ENCODE results near the gene MSLN. TPM values are rescaled to one million over a fixed set of nuclear protein-coding genes. Genes with fewer than 3 reads are reported as not detected.

Gene MSLN
- total RNA-seq, 1 donor from 2014 or later: not detected

DNA sequence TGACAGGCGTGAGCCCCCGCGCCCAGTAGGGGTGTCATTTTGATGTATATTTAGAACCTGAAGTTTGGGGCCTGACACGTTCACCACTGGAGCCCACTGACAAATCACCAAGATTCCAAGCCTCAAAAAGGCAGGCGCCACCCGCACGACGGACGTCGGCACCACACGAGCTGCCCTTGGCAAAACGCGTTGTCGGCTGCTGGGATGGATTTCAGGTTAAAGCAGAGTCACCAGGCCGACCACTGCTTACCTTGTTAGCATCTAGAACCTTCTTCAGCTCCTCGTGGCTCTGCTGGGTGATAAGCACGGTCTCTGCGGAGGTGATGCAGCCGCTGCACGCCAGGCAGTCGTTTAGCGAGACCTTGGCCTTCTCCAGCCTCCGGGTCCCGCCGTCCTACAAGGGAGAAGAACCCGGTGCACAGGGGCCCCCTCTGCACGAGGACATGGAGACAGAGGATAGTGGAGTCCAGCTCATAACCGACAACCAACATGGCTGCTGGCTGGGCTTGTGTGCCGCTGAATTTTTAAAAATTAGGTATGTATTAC is 23.5 kb upstream of the MSLN start:
- peaks cover 32% of the 10 kb centered on the region for H3K4me1 Mint-ChIP-seq
- peaks cover 52% of the 10 kb centered on the region for H3K36me3 Mint-ChIP-seq (ENCODE audit: low read depth)
- ATAC-seq (ENCODE audit: low read depth): no peak
- TF ChIP-seq, protein P1, sequence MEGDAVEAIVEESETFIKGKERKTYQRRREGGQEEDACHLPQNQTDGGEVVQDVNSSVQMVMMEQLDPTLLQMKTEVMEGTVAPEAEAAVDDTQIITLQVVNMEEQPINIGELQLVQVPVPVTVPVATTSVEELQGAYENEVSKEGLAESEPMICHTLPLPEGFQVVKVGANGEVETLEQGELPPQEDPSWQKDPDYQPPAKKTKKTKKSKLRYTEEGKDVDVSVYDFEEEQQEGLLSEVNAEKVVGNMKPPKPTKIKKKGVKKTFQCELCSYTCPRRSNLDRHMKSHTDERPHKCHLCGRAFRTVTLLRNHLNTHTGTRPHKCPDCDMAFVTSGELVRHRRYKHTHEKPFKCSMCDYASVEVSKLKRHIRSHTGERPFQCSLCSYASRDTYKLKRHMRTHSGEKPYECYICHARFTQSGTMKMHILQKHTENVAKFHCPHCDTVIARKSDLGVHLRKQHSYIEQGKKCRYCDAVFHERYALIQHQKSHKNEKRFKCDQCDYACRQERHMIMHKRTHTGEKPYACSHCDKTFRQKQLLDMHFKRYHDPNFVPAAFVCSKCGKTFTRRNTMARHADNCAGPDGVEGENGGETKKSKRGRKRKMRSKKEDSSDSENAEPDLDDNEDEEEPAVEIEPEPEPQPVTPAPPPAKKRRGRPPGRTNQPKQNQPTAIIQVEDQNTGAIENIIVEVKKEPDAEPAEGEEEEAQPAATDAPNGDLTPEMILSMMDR (IDR thresholded peaks at IDR 0.05): no peak
- H3K27me3 Mint-ChIP-seq: no peaks in the 10 kb centered on the region
- no peak overlapping the region for H3K27ac Mint-ChIP-seq
- ChIA-PET CTCF (interaction anchor here (1.0 kb wide), 1 partner anchor 25 kb away, joined by 4 read pairs; no protein-coding TSS in a partner anchor), POLR2A (interaction anchor here (0.7 to 3.7 kb wide), 4 partner anchors 9 to 15 kb away, joined by 3 to 31 read pairs (median 4); partner anchors contain the start of genes ANTKMT and CCDC78)
- H3K4me3 Mint-ChIP-seq: peak overlapping the region; percentile 38
- no peak for DNase-seq
- H3K9me3 Mint-ChIP-seq: no peaks in the 10 kb centered on the region
- intact Hi-C loops (cut with micrococcal nuclease): no loop called here

DNA sequence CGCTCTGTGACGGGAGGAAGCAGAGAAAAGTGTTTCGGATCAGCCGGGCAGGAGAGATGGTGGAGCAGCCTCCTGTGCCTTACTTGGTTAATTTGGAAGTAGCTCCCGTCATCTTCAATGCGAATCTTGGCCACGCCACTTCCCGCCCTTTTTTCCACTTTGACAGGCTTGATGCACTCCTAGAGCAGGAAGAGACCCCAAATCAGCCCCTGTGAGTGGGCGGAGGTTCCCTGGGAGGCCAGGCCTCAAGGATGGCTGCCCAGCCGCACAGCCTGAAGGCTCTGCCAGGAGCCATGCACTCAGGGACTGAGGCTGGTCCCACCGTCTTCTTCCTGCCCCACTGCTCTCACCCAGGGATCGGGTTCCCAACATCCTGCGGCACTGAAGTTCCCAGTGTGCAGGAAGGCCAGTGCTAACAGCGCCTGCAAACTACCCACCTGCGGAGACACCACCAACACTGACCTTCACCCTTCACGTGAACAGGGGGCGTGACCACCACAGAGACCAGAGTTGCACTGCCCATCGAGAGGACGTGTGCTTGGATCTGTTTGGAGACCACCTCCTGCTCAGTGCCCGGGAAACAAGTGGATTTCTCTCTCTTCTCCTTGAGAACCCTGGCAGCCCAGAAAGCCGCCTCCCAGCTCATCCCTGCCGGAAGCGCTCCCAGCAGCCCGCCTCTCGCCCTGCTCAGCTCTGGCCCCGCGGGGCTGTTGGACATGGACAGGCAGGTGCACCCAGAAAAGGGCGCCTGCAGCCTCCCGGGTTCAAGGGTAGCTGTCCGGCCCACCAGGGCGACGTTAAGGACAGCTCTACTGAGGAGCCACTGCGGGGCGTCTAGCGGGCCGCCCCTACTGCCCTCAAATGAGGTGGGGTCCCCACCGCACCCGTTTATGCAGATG is 20.7 kb upstream of the MSLN start:
- intact Hi-C loops (cut with micrococcal nuclease): loop anchor here (2.0 kb wide), 3 partner anchors 49 to 161 kb away; partner anchors contain the start of genes CHTF18 and RPUSD1
- no peak for ATAC-seq (ENCODE audit: low read depth)
- DNase-seq: no peak
- ChIA-PET CTCF (interaction anchor here (1.2 to 2.8 kb wide), 3 partner anchors 18 to 45 kb away, joined by 4 to 12 read pairs (median 5); partner anchors contain the start of genes ANTKMT and METRN), POLR2A (interaction anchor here (0.9 to 2.9 kb wide), 6 partner anchors 12 to 44 kb away, joined by 3 to 19 read pairs (median 7); partner anchors contain the start of genes ANTKMT and CCDC78)
- peaks cover 32% of the 10 kb centered on the region for H3K4me1 Mint-ChIP-seq
- TF ChIP-seq, protein P1 (IDR thresholded peaks at IDR 0.05): no peak
- no peaks in the 10 kb centered on the region for H3K9me3 Mint-ChIP-seq
- H3K4me3 Mint-ChIP-seq: peak overlapping the region; percentile 83
- H3K27me3 Mint-ChIP-seq: no peaks in the 10 kb centered on the region
- no peak overlapping the region for H3K27ac Mint-ChIP-seq
- peaks cover 31% of the 10 kb centered on the region for H3K36me3 Mint-ChIP-seq (ENCODE audit: low read depth)

DNA sequence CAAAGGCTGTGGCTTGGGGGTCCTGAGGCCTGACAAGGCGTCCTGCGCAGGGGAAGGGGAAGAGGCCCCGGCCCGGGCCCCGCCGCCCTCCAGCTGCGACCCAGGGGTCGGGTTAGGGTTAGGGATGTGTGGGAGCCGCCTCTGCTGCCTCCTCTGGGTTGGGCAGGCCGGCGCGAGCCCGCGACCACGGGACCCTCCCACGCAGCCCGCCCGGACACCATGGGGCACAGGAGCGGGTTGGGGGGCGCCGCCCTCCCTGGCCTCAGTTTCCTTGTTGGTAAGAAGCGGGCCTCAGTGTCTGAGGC is 20.1 kb upstream of the MSLN start:
- TF ChIP-seq, protein P1 (IDR thresholded peaks at IDR 0.05): no peak
- Mint-ChIP-seq H3K9me3 (no peaks in the 10 kb centered on the region), H3K27ac (no peak overlapping the region), H3K27me3 (no peaks in the 10 kb centered on the region), H3K4me3 (peak overlapping the region; percentile 83), H3K4me1 (peaks cover 32% of the 10 kb centered on the region), H3K36me3 (ENCODE audit: low read depth) (peaks cover 26% of the 10 kb centered on the region)
- ATAC-seq (ENCODE audit: low read depth) (peak; percentile 12), DNase-seq (no peak)
- CTCF ChIA-PET: interaction anchor here (1.1 to 2.8 kb wide), 4 partner anchors 19 to 45 kb away, joined by 4 to 12 read pairs (median 4); partner anchors contain the start of genes ANTKMT and METRN
- POLR2A ChIA-PET: interaction anchor here (1.0 to 2.9 kb wide), 7 partner anchors 13 to 50 kb away, joined by 3 to 19 read pairs (median 5); partner anchors contain the start of genes ANTKMT, CCDC78 and WDR24
- intact Hi-C loops (cut with micrococcal nuclease): loop anchor here (2.0 kb wide), 3 partner anchors 48 to 162 kb away; partner anchors contain the start of genes CHTF18 and RPUSD1

DNA sequence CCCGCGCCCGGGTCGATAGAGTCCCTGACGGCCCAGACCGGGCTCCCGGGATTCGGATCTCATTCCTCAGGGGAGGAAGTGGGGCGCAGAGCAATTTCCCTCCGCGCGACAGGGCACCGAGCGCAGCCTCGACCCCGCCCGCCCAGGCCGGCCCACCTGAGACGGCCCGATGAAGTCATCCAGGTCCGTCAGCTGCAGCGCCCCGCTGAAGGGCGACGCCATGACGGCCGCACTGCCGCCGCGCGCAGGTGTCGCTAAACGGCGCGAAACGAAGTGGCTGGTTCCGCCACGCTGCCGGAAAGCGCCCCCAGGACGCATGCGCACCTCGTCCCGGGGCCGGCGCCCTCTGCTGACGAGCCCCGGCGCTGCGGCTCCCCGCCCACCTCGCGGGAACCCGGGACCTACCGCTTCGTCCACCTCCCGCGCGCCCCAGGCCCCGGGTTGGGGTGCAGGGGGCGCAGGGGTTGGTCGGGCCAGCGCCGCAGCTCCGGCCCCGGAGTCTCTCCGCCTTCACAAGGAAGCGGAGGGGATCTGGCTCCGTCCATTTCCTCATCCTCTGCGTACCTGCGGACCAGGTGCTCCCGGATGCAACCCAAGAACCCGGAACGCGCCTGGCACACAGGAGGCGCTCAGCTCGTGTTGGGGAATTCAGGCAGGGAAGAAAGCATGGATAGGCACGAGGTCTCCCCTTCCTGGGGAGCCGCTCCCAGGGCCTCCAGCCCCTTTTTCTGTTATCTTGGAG is 19.6 kb upstream of the MSLN start, which contains the start of gene CIAO3:
Gene CIAO3, minus strand, starts transcription at position 234 of the 742 bp plus-strand sequence. Its CDS starts 12 bp downstream, at position 222.
- H3K27me3 Mint-ChIP-seq: no peaks in the 10 kb centered on the region

More for the DNA sequence above, 19.6 kb upstream of the MSLN start, which contains the start of gene CIAO3:
- DNase-seq (peak; percentile 98), ATAC-seq (ENCODE audit: low read depth) (peak; percentile 89)
- TF ChIP-seq, protein P1 (IDR thresholded peaks at IDR 0.05): peak; percentile 54
- intact Hi-C loops (cut with micrococcal nuclease): loop anchor here (1.0 to 2.0 kb wide), 6 partner anchors 13 to 162 kb away; partner anchors contain the start of genes CHTF18 and RPUSD1
- Mint-ChIP-seq H3K4me1 (peaks cover 32% of the 10 kb centered on the region), H3K9me3 (no peaks in the 10 kb centered on the region), H3K27ac (no peak within 1 kb of the TSS), H3K36me3 (ENCODE audit: low read depth) (peaks cover 22% of the 10 kb centered on the region), H3K4me3 (peak within 1 kb of the TSS; percentile 83)
- ChIA-PET POLR2A (interaction anchor here (1.0 to 2.9 kb wide), 7 partner anchors 13 to 51 kb away, joined by 3 to 19 read pairs (median 5); partner anchors contain the start of genes ANTKMT, CCDC78, CHTF18 and RPUSD1), CTCF (interaction anchor here (1.0 to 2.8 kb wide), 5 partner anchors 19 to 44 kb away, joined by 4 to 12 read pairs (median 4); partner anchors contain the start of genes ANTKMT and METRN)

All from activated B cell treated with CpG ODN at 0.5 μM for 24 hours (primary cell).